ENCODE results near the gene CCDC86. TPM values are rescaled to one million over a fixed set of nuclear protein-coding genes. Genes with fewer than 3 reads are reported as not detected.

Gene CCDC86
- polyA plus RNA-seq, 1 of the 3 experiments (the other 2 are of a cell fraction) = 34.7 TPM

DNA sequence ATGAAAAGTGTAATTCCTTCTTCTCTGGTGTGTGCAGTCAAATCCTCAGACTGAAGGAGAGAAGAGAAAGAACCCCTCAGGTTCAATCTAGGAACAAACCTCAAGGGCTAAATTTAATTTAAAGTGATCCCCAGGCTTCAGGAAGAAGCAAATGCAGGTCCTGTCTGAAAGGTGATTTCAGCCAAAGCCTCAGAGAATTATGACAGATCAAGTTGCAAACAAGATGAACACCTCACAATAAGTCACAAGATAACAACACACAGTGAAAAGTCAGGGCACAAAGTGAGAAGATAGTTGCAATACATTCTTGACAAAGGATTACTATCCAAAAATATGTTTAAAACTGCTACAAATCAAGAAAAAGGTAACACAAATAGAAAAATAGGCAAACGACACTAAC is 37.2 kb downstream of the CCDC86 start:
- CTCF ChIA-PET = interaction anchor here (1.6 to 2.9 kb wide), 2 partner anchors 20 to 48 kb away, joined by 13 to 15 read pairs; no protein-coding TSS in a partner anchor
- H3K4me3 ChIP-seq (ENCODE audit: low read depth in 2 of 2, low read length in 1 of 2) = no peak overlapping the region
- DNase-seq = no peak
- H3K9ac ChIP-seq = no peak overlapping the region
- H3K27ac ChIP-seq (ENCODE audit: low read depth in 2 of 2, low read length in 1 of 2) = no peak overlapping the region
- H4K20me1 ChIP-seq (ENCODE audit: insufficient read depth) = no peaks in the 10 kb centered on the region
- no peaks in the 10 kb centered on the region for H3K79me2 ChIP-seq (ENCODE audit: insufficient read depth)
- WGBS (ENCODE audit: low lambda C conversion rate) = 81% methylated on average over 1 of the region's 1 CpG
- TF ChIP-seq SMC3 (IDR thresholded peaks at IDR 0.05; ENCODE audit: low read depth, low read length) = no peak
- TF ChIP-seq CTCF (IDR thresholded peaks at IDR 0.05) = no peak
- TF ChIP-seq CHD2 (IDR thresholded peaks at IDR 0.05; ENCODE audit: low read length, partially characterized antibody) = no peak
- no peak for TF ChIP-seq MEF2A (IDR thresholded peaks at IDR 0.05; ENCODE audit: borderline replicate concordance, low read depth)
- TF ChIP-seq USF2 (IDR thresholded peaks at IDR 0.05; ENCODE audit: borderline replicate concordance, low read depth, low read length) = no peak
- TF ChIP-seq, protein P1, sequence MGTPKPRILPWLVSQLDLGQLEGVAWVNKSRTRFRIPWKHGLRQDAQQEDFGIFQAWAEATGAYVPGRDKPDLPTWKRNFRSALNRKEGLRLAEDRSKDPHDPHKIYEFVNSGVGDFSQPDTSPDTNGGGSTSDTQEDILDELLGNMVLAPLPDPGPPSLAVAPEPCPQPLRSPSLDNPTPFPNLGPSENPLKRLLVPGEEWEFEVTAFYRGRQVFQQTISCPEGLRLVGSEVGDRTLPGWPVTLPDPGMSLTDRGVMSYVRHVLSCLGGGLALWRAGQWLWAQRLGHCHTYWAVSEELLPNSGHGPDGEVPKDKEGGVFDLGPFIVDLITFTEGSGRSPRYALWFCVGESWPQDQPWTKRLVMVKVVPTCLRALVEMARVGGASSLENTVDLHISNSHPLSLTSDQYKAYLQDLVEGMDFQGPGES (IDR thresholded peaks at IDR 0.05; ENCODE audit: low read depth, low read length) = no peak
- no peak for TF ChIP-seq TAF1 (IDR thresholded peaks at IDR 0.05; ENCODE audit: borderline replicate concordance, low read depth, low read length)
- TF ChIP-seq MXI1 (IDR thresholded peaks at IDR 0.05; ENCODE audit: low read depth, low read length) = no peak
- no peak for TF ChIP-seq NRF1 (IDR thresholded peaks at IDR 0.05; ENCODE audit: low read depth, low read length)
- no peak for TF ChIP-seq ELF1 (IDR thresholded peaks at IDR 0.05)
- no peak for TF ChIP-seq GATA2 (CRISPR knock-in tag; IDR thresholded peaks at IDR 0.05)
- H3K36me3 ChIP-seq (replicated peaks in 1 of 2; ENCODE audit: control insufficient read depth in 1 of 2, insufficient read depth in 2 of 2, low read length in 1 of 2) = peaks cover 0 to 20% of the 10 kb centered on the region in 2 experiments
- no peak overlapping the region for H2AFZ ChIP-seq (ENCODE audit: low read depth)
- H3K27me3 ChIP-seq (ENCODE audit: insufficient read depth) = no peaks in the 10 kb centered on the region
- no peaks in the 10 kb centered on the region for H3K9me3 ChIP-seq
- H3K4me2 ChIP-seq = no peak overlapping the region
- H3K9me2 ChIP-seq = no peaks in the 10 kb centered on the region
- no peaks in the 10 kb centered on the region for H3K4me1 ChIP-seq (ENCODE audit: control insufficient read depth in 1 of 2, insufficient read depth in 2 of 2, low read depth in 1 of 2, low read length in 1 of 2)
- POLR2A ChIA-PET = no interaction called here
- H3F3A ChIP-seq (replicated peaks; ENCODE audit: insufficient read depth) = no peaks in the 10 kb centered on the region

GRCh38 chr11:60879971-60880588 is 38.2 kb downstream of the CCDC86 start:
- Histone ChIP-seq H3K4me2 (no peak overlapping the region), H3F3A (replicated peaks; ENCODE audit: insufficient read depth) (no peaks in the 10 kb centered on the region), H3K9ac (no peak overlapping the region), H3K27me3 (ENCODE audit: insufficient read depth) (no peaks in the 10 kb centered on the region), H3K9me2 (no peaks in the 10 kb centered on the region), H3K9me3 (no peaks in the 10 kb centered on the region), H3K36me3 (replicated peaks in 1 of 2; ENCODE audit: control insufficient read depth in 1 of 2, insufficient read depth in 2 of 2, low read length in 1 of 2) (peaks cover 0 to 20% of the 10 kb centered on the region in 2 experiments), H3K79me2 (ENCODE audit: insufficient read depth) (no peaks in the 10 kb centered on the region), H3K4me1 (ENCODE audit: control insufficient read depth in 1 of 2, insufficient read depth in 2 of 2, low read depth in 1 of 2, low read length in 1 of 2) (no peaks in the 10 kb centered on the region), H2AFZ (ENCODE audit: low read depth) (no peak overlapping the region), H3K4me3 (ENCODE audit: low read depth in 2 of 2, low read length in 1 of 2) (no peak overlapping the region), H3K27ac (ENCODE audit: low read depth in 2 of 2, low read length in 1 of 2) (no peak overlapping the region), H4K20me1 (ENCODE audit: insufficient read depth) (no peaks in the 10 kb centered on the region)
- TF ChIP-seq POLR2AphosphoS5 (IDR thresholded peaks at IDR 0.05; ENCODE audit: low read depth, low read length) (no peak), MEF2A (IDR thresholded peaks at IDR 0.05; ENCODE audit: borderline replicate concordance, low read depth) (no peak), SMC3 (IDR thresholded peaks at IDR 0.05; ENCODE audit: low read depth, low read length) (no peak), GATA2 (CRISPR knock-in tag; IDR thresholded peaks at IDR 0.05) (no peak), NFIC (IDR thresholded peaks at IDR 0.05; ENCODE audit: borderline replicate concordance) (no peak), SIN3A (IDR thresholded peaks at IDR 0.05; ENCODE audit: borderline replicate concordance, low read depth, low read length) (no peak), NRF1 (IDR thresholded peaks at IDR 0.05; ENCODE audit: low read depth, low read length) (no peak), JUND (IDR thresholded peaks at IDR 0.05) (no peak), TEAD4 (IDR thresholded peaks at IDR 0.05; ENCODE audit: borderline replicate concordance, insufficient read depth) (no peak), MAX (IDR thresholded peaks at IDR 0.05; ENCODE audit: low read depth) (no peak), TCF12 (IDR thresholded peaks at IDR 0.05) (no peak), YY1 (IDR thresholded peaks at IDR 0.05; ENCODE audit: low read depth) (no peak), RCOR1 (IDR thresholded peaks at IDR 0.05; ENCODE audit: low read length) (no peak)
- TF ChIP-seq, protein P2, sequence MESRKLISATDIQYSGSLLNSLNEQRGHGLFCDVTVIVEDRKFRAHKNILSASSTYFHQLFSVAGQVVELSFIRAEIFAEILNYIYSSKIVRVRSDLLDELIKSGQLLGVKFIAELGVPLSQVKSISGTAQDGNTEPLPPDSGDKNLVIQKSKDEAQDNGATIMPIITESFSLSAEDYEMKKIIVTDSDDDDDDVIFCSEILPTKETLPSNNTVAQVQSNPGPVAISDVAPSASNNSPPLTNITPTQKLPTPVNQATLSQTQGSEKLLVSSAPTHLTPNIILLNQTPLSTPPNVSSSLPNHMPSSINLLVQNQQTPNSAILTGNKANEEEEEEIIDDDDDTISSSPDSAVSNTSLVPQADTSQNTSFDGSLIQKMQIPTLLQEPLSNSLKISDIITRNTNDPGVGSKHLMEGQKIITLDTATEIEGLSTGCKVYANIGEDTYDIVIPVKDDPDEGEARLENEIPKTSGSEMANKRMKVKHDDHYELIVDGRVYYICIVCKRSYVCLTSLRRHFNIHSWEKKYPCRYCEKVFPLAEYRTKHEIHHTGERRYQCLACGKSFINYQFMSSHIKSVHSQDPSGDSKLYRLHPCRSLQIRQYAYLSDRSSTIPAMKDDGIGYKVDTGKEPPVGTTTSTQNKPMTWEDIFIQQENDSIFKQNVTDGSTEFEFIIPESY (IDR thresholded peaks at IDR 0.05; ENCODE audit: borderline replicate concordance, low read depth) = no peak
- DNase-seq = no peak
- ChIA-PET CTCF (interaction anchor here (1.8 kb wide), 1 partner anchor 49 kb away, joined by 15 read pairs; no protein-coding TSS in a partner anchor), POLR2A (no interaction called here)
- 84% methylated on average over 4 of the region's 5 CpGs for WGBS (ENCODE audit: low lambda C conversion rate)

Measured in SK-N-SH (cell line).